ENCODE results near the gene MED14.

GRCh38 chrX:40709395-40709794 lies 25.9 kb downstream of the MED14 start:
- TF ChIP-seq IRF2 (CRISPR knock-in tag; IDR thresholded peaks at IDR 0.05) (no peak), NR2F2 (IDR thresholded peaks at IDR 0.05; ENCODE audit: borderline replicate concordance, low read depth) (no peak), ZNF616 (CRISPR knock-in tag; IDR thresholded peaks at IDR 0.05; ENCODE audit: low read depth) (no peak), CTCF (CRISPR knock-in tag; IDR thresholded peaks at IDR 0.05) (no peak), ZC3H13 (CRISPR knock-in tag; IDR thresholded peaks at IDR 0.05) (no peak), ZNF740 (CRISPR knock-in tag; IDR thresholded peaks at IDR 0.05) (no peak)

All from HepG2 (cell line).